ENCODE data around the gene TUBA1C.

TUBA1C gene

GRCh38 chr12:49292729-49293055 is 27.8 kb downstream of the TUBA1C start:
- peak overlapping the region; percentile 78 for H3K27ac ChIP-seq
- TF ChIP-seq CTCF (conservative IDR thresholded peaks at IDR 0.05) = no peak

- no peak for TF ChIP-seq CTCF (conservative IDR thresholded peaks at IDR 0.05)
- peak overlapping the region; percentile 78 for H3K27ac ChIP-seq
Measured at GRCh38 chr12:49293056-49293956, 28.4 kb downstream of the TUBA1C start.

- no peak for TF ChIP-seq CTCF (conservative IDR thresholded peaks at IDR 0.05)
- H3K27ac ChIP-seq = peak overlapping the region; percentile 78
Measured at GRCh38 chr12:49294086-49294803, 29.4 kb downstream of the TUBA1C start.

GRCh38 chr12:49294804-49295081 is 29.9 kb downstream of the TUBA1C start:
- TF ChIP-seq CTCF (conservative IDR thresholded peaks at IDR 0.05) = no peak
- peak overlapping the region; percentile 78 for H3K27ac ChIP-seq

- peak within 1 kb of the TSS; percentile 78 for H3K27ac ChIP-seq
- TF ChIP-seq CTCF (conservative IDR thresholded peaks at IDR 0.05) = no peak
Measured at GRCh38 chr12:49295082-49295936, 30.4 kb downstream of the TUBA1C start, which contains the start of gene PRPH. Gene PRPH (plus strand): TSS chr12:49295147. CDS start chr12:49295201, 54 bp downstream.

GRCh38 chr12:49296034-49296835 is 31.4 kb downstream of the TUBA1C start:
- no peak; the same call in 1 of the 2 replicates for TF ChIP-seq CTCF (conservative IDR thresholded peaks at IDR 0.05)

More at GRCh38 chr12:49296034-49296835, 31.4 kb downstream of the TUBA1C start:
- H3K27ac ChIP-seq = no peak overlapping the region

All from VCaP (cell line).